ENCODE data around the gene MSRB1. TPM values are rescaled to one million over a fixed set of nuclear protein-coding genes. Genes with fewer than 3 reads are reported as not detected.

Gene MSRB1
- total RNA-seq, 1 donor from 2014 or later: 16.6 TPM

- H3K4me3 Mint-ChIP-seq: no peak overlapping the region
- CTCF ChIA-PET: no interaction called here
- POLR2A ChIA-PET: no interaction called here
- H3K27ac Mint-ChIP-seq: no peak overlapping the region
- no peak for ATAC-seq (ENCODE audit: low read depth)
- peaks cover 13% of the 10 kb centered on the region for H3K4me1 Mint-ChIP-seq
- DNase-seq: no peak
- intact Hi-C loops (cut with micrococcal nuclease): no loop called here
- TF ChIP-seq, protein P1, sequence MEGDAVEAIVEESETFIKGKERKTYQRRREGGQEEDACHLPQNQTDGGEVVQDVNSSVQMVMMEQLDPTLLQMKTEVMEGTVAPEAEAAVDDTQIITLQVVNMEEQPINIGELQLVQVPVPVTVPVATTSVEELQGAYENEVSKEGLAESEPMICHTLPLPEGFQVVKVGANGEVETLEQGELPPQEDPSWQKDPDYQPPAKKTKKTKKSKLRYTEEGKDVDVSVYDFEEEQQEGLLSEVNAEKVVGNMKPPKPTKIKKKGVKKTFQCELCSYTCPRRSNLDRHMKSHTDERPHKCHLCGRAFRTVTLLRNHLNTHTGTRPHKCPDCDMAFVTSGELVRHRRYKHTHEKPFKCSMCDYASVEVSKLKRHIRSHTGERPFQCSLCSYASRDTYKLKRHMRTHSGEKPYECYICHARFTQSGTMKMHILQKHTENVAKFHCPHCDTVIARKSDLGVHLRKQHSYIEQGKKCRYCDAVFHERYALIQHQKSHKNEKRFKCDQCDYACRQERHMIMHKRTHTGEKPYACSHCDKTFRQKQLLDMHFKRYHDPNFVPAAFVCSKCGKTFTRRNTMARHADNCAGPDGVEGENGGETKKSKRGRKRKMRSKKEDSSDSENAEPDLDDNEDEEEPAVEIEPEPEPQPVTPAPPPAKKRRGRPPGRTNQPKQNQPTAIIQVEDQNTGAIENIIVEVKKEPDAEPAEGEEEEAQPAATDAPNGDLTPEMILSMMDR (IDR thresholded peaks at IDR 0.05): no peak
- no peaks in the 10 kb centered on the region for H3K27me3 Mint-ChIP-seq
- no peaks in the 10 kb centered on the region for H3K9me3 Mint-ChIP-seq
- peaks cover 21% of the 10 kb centered on the region for H3K36me3 Mint-ChIP-seq (ENCODE audit: low read depth)
Observed at GRCh38 chr16:1936945-1937479, 6.0 kb downstream of the MSRB1 start.

- POLR2A ChIA-PET: no interaction called here
- DNase-seq (no peak), ATAC-seq (ENCODE audit: low read depth) (no peak)
- Mint-ChIP-seq H3K4me1 (peaks cover 2% of the 10 kb centered on the region), H3K36me3 (ENCODE audit: low read depth) (peaks cover 8% of the 10 kb centered on the region), H3K27ac (no peak overlapping the region), H3K4me3 (no peak overlapping the region), H3K9me3 (no peaks in the 10 kb centered on the region), H3K27me3 (no peaks in the 10 kb centered on the region)
- intact Hi-C loops (cut with micrococcal nuclease): no loop called here
- CTCF ChIA-PET: no interaction called here
- TF ChIP-seq, protein P1 (IDR thresholded peaks at IDR 0.05): no peak
Observed at GRCh38 chr16:1933097-1933661, 9.8 kb downstream of the MSRB1 start.

GRCh38 chr16:1932050-1933028, 10.7 kb downstream of the MSRB1 start:
- Mint-ChIP-seq H3K4me1 (peaks cover 2% of the 10 kb centered on the region), H3K27ac (no peak overlapping the region), H3K27me3 (no peaks in the 10 kb centered on the region), H3K36me3 (ENCODE audit: low read depth) (peaks cover 3% of the 10 kb centered on the region), H3K4me3 (no peak overlapping the region), H3K9me3 (no peaks in the 10 kb centered on the region)
- ATAC-seq (ENCODE audit: low read depth): no peak
- intact Hi-C loops (cut with micrococcal nuclease): no loop called here
- ChIA-PET POLR2A (no interaction called here), CTCF (no interaction called here)
- no peak for DNase-seq
- TF ChIP-seq, protein P1 (IDR thresholded peaks at IDR 0.05): no peak

DNA sequence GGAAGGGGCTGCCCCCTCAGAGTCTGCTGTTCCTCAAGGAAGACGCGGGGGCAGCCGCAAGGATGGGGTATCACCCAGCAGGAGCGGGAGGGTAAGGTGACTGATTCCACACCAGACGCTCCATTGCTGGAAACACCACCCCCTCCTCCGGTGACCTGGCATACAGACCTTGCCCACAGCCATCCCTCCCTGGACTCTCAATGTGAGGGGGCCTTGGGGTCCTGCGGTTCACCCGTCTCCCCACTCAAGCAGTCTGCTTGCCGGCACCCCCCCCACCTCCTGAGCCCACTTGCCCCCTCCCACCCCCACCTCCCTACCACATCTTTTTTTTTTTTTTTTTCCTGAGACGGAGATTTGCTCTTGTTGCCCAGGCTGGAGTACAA, 12.7 kb downstream of the MSRB1 start:
- CTCF ChIA-PET: no interaction called here

More for the DNA sequence above, 12.7 kb downstream of the MSRB1 start:
- H3K36me3 Mint-ChIP-seq (ENCODE audit: low read depth): no peaks in the 10 kb centered on the region
- POLR2A ChIA-PET: no interaction called here
- H3K27me3 Mint-ChIP-seq: peaks cover under 1% of the 10 kb centered on the region
- H3K27ac Mint-ChIP-seq: no peak overlapping the region
- ATAC-seq (ENCODE audit: low read depth) (no peak), DNase-seq (no peak)
- H3K9me3 Mint-ChIP-seq: no peaks in the 10 kb centered on the region
- TF ChIP-seq, protein P1 (IDR thresholded peaks at IDR 0.05): no peak
- intact Hi-C loops (cut with micrococcal nuclease): no loop called here
- peaks cover 2% of the 10 kb centered on the region for H3K4me1 Mint-ChIP-seq
- no peak overlapping the region for H3K4me3 Mint-ChIP-seq

All from activated B cell treated with CpG ODN at 0.5 μM for 24 hours (primary cell).